Raji (cell line): ENCODE measurements around the gene DACT1.

Source experiments
- POLR2A ChIP-seq: IDR thresholded peaks from 2 replicates; pipeline ENCODE4 v1.6.1; 2011; ENCODE audit warnings: low read depth, low read length, control low read depth; ENCODE audit not compliant: insufficient read depth

DACT1 gene

DNA sequence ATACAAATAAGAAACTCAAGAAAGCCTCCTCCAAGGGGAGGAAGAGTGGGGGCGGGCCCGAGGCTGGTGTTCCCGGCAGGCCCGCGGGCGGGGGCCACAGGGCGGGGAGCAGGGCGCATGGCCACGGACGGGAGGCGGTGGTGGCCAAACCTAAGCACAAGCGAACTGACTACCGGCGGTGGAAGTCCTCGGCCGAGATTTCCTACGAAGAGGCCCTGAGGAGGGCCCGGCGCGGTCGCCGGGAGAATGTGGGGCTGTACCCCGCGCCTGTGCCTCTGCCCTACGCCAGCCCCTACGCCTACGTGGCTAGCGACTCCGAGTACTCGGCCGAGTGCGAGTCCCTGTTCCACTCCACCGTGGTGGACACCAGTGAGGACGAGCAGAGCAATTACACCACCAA, 8.7 kb downstream of the DACT1 start:
- no peak for TF ChIP-seq POLR2A

DNA sequence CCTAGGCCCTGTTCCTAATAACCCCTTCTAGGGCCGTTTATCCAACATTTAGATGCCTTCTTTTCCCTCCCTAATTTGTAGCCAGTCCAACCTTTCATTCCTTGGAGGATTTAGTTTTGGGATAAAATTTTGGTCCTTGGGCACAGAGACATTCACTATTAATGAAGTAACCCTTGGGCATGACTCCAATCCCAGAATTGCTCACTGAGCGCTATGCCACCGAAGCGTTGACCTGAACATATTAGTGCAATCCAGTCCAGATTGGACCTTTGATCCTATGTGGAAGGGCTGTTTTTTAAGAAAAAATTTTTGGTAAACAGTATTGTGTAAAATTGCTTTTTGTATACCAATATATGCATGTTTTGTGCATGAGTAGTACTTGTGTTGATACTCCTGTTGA, 10.0 kb downstream of the DACT1 start:
- TF ChIP-seq POLR2A: no peak

DNA sequence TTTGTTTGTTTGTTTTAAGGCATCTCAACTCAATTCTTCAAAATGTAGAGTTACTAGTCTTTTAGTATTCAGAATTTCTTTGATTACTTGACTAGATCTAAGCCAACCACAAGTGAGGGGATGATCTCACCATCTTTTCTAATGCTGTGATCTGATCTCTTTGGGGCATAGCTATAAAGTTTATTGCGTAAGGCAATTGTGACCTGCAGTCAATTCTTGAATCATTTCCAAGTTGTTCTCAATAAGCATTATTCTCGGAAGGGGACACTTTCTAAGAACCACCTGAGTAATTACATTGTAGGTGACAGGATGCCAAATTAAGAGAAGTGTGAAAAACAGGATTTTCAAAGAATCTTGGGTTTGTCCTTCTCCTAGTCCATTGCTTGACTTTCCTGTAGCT, 13.1 kb downstream of the DACT1 start:
- TF ChIP-seq POLR2A: no peak

DNA sequence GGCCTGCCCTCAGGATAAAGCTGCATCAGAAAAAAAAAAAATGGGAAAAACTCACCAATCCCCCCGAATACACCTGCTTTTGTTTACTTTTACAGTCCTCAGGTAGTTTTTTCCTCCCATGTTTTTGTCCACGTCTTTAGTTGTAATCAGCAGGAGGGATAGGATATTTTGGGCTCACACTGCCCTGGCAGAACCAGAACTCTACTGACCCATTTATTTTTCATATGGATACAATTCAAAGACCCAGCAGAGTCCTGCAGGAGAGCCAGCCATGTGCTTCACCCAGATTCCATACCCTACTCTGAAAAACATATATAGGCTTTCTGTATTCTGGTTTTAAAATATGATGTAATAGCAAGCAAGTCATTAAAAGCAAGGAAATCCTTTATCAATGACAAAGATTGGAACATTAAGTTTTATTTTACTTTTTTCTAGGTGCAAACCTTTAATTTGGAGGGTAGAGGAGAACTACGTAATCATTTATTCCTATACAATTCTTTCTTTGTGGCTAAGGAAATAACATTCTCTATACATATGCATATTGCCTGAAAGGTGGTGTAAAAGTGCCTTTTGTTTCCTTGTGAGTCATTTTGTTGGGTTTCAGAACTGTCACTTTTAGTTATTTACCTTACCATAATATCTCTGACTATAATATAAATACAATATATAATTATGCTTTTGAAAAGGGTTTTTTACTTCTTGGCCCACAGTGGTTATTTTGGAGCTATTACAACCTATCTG, 19.1 kb downstream of the DACT1 start:
- TF ChIP-seq POLR2A: no peak

DNA sequence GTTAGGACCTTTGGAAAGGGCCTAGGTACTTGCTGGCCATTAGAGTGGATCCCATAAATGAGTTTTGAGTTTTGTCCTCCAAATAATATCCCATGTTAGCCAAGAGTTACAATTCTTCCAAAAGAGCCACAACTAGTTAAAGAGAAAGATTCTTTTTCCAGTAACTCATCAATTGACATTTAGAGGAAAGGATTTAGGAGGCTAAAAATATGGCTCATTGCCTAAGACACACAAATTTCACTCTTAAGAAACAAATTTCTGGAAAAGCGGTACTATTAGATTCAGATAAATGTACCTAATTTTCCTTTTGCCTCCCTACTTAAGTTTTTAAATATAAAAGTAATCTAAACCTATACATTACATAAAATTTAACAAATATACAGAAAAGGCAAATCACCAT, 21.3 kb downstream of the DACT1 start:
- no peak for TF ChIP-seq POLR2A

DNA sequence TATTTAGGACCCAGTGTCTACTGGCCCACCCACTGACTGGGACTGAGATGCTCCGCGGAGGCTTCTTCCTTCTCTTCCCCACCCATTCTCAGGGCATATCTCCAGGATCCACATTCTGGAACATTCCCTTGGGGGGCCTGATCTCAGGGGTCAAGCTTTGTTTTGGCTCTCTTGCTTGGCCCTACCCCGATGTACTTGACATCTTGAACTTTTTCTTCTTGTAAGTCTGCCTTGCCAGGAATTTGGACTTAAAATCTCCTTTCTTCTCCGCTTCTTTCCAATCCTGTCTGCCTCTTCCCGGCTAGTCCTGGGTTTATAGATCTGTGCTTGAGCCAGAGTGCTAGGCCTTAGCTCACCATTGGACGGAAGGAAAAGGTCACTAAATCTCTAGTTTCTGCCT, 22.1 kb downstream of the DACT1 start:
- no peak for TF ChIP-seq POLR2A

DNA sequence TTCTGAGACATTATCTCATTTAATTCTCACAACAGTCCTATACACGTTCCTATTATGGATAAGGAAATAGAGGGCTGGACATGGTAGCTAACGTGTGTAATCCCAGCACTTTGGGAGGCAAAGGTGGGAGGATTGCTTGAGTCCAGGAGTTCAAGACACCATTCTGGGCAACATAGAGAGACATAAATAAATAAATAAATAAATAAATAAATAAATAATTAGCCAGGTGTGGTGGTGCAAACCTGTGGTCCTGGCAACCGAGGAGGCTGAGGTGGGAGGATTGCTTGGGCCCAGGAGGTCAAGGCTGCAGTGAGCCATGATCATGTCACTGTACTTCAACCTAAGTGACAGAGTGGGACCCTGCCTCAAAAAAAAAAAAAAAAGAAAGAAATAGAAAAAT, 22.6 kb downstream of the DACT1 start:
- no peak for TF ChIP-seq POLR2A

DNA sequence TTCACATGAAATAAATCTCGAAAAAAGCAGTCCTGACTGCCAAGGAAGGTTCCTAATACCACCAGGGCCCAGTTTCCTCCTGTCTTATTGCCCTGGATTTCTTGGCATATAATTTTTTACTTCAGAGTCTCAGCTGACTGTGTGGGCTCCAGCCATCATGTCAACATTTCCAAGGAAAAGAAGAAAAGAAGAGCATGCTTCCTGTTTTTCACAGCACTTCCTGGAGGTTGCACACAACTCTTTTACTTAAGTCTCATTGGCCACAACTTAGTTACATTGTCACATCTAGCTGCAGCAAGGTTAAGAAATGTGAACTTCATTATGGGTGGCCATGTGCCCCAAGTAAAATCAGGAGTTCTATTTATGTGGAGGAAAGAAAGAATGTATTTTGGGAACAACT, 24.3 kb downstream of the DACT1 start:
- no peak for TF ChIP-seq POLR2A

DNA sequence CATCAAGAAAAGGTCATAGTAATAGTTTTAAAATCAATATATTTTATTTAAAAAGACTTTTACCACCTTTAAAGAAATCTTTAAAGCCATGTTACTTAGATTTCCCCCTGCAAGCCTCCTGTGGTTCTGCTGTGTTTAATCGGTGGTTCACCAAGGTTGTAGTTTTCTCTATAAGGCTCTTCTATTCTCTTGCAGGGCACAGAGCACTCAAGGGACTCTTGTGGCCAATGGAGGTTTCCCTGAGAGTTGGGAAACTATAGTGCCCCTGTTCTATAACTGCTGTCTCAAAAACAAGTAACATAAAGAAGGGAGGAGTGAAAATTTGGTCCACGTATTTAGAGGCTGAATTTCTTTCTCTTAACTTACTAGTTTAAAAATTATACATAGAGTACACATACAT, 25.0 kb downstream of the DACT1 start:
- no peak for TF ChIP-seq POLR2A

DNA sequence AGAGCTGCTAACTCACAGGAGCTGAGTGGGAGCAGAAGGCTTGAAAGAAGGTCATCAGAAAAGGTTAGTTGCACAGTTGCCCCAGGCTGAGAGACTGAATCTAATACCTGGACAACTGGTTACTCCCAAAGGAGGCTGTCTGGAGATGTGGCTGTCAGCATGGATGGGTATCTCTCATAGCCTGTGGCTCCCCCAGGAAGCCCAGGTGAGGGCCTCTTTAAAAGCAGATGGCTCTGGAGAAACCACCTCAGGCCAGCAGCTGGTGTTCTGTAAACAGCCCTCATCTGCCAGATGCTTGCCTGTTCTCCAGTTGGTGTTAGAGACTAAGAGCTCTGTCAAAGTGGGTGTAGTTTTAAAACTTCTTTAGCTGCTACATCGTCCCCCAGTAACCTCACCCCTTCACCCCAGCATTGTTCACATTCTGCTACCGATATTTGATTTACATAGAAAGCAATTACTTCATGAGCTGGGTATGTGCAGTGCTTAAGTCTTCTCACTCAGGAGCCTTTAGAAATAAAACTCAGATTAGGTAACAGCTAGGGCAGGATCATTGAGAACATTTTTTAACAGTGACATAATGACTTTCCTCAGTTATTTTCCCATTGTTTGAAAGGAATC, 25.8 kb downstream of the DACT1 start:
- TF ChIP-seq POLR2A: no peak

DNA sequence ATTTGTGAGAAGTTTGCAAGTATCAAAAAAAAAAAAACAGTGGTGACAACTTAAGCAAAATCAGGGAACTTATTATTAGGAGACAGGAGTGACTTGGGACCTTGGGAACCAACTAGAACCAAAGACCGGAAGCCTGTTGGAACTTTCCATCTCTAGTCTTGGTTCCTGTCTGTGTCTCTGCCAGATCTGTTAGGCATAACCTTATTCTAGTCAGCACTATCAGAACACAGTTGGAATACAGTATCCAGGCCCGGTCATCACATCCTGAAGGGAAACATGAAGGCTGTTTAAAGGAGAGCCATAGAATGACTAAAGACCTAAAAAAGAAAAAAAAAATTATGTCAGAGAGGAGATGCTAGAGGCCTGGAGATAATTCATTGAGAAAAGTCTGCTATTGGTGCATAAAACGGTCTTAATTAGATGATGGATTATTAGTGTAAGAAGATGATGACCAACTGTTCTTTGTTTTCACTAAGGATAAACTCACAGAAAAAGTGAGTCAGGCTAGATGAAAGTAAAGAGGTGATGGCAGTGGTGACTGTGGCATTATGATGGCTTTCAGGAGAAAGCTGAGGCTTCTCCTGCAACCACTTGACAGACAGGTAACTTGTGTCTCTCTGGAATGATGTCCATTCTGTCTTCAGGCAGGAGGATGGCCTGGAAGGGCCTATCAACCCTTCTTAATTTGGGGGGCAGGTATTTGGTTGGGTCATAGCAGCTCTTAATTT, 28.2 kb downstream of the DACT1 start:
- no peak for TF ChIP-seq POLR2A

DNA sequence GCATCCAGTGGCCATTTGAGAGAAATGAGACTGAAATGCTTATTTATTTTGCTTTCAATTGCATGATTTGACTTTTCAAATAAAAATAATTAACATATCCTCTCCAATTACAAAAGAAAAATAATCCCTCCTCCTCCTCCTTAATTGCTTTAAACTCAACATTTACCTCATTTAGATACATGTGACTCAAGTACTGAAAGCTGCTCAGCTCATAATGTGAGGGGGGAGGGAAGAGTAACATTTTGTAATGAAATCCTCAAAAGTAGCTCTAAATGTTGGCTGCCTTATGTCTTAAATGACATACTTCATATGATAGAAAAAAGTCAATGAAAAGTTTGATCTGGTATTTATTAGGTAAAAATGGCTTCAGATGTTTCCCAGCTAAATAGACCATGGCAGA, 29.0 kb downstream of the DACT1 start:
- TF ChIP-seq POLR2A: no peak

DNA sequence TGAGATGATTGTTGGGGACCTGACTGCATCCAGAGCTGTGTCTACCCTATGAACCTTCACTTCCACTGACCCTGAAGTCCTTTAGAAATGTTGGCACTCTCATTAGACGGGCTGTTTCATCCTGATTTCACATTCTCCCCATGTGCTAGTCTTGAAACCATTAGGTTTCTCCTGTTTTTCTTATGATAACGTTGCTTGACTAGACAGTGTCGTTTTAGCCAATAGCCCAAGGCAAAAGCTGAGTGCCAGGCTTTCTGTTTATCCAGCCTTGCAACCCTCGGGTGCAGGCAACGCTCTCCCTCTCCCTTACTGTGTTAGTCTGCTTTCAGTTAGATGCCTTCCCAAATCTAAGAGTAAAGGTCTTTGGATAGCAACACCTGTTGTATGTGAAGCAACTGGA, 30.1 kb downstream of the DACT1 start:
- no peak for TF ChIP-seq POLR2A

DNA sequence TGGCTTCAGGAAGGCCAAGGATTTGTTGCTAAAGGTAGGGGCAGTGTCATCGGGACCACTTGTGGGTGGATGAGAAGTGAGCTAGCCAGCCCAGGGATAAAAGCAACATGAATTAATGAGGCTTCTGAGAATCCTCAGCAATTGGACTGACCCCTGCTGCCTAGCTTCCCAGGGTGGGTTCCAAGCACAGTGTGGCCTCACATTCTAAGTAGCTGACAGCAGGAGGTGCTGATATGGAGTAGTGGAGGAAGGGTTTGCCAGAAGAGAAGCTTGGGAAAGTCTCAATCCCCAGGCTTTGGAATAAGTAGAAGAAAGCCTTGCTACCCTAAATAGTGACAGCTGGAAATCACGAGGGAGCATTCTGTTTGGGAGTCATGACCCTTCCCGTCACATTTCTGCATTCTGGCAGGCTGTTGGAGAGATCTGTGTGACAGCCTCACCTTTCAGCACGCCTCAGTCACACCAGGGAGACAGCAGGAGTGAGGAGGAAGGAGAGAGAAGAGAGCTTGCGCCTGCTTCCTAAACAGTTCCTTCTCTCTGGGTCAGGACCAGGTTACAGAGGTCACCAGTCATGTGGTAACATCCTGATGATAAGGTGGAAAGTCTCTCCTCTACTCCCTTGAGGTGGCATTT, 31.2 kb downstream of the DACT1 start:
- TF ChIP-seq POLR2A: no peak

DNA sequence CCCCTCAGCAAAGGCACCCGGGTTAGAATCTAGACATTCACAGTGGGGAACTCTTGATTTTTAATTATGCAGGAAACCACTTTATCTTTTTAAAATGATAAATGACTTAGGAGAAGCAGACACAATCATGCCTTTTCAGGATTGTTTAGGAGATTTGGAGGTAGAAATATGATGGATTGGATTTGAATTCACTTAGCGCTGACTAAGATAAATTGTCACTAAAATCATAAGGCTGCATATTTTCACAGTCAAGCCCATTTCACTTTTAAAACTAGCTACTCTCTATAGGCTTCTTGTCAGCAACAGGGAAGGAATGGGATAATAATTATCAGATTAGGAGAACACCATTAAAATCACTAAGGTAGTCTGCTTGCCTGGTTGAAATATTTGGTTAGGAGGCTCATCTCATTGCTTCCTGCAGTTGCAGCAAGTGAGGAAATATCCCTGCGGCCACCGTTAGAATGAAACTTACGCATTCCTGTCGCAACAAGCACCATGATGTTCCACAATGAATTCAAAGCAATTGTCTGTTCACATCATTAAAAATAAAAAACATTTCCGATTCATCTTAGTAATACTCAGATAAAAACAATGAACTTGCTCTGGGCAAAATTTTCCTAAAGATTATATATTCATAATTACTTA, 31.9 kb downstream of the DACT1 start:
- no peak for TF ChIP-seq POLR2A
